Measurements from ENCODE around the gene TENM4.
"Not testable (repeated sequence)": the region's sequence is repeated elsewhere in the genome, so short reads cannot be mapped to it uniquely, and the experiment has no call there.

Gene TENM4

GRCh38 chr11:78642979-78643675 is 797.7 kb downstream of the TENM4 start:
- DNase-seq (ENCODE audit: low read depth) = no peak

GRCh38 chr11:78641541-78641940 is 799.3 kb downstream of the TENM4 start:
- no peak for DNase-seq (ENCODE audit: low read depth)

GRCh38 chr11:78638704-78639380 is 802.0 kb downstream of the TENM4 start:
- no peak for DNase-seq (ENCODE audit: low read depth)

GRCh38 chr11:78637527-78637926 is 803.3 kb downstream of the TENM4 start:
- not testable (repeated sequence) for DNase-seq (ENCODE audit: low read depth)

- DNase-seq (ENCODE audit: low read depth) = no peak
Observed at GRCh38 chr11:78635814-78636506, 804.9 kb downstream of the TENM4 start.

GRCh38 chr11:78633516-78634310 is 807.1 kb downstream of the TENM4 start:
- DNase-seq (ENCODE audit: low read depth) = no peak

- DNase-seq (ENCODE audit: low read depth) = no peak
Observed at GRCh38 chr11:78630561-78631303, 810.1 kb downstream of the TENM4 start.

- no peak for DNase-seq (ENCODE audit: low read depth)
Observed at GRCh38 chr11:78630155-78630554, 810.7 kb downstream of the TENM4 start.

GRCh38 chr11:78622666-78623065 is 818.2 kb downstream of the TENM4 start:
- DNase-seq (ENCODE audit: low read depth) = no peak

- no peak for DNase-seq (ENCODE audit: low read depth)
Observed at GRCh38 chr11:78620159-78620558, 820.7 kb downstream of the TENM4 start.

GRCh38 chr11:78615724-78616123 is 825.1 kb downstream of the TENM4 start:
- no peak for DNase-seq (ENCODE audit: low read depth)

- DNase-seq (ENCODE audit: low read depth) = no peak
Observed at GRCh38 chr11:78613378-78613813, 827.4 kb downstream of the TENM4 start.

GRCh38 chr11:78612721-78613377 is 828.0 kb downstream of the TENM4 start:
- DNase-seq (ENCODE audit: low read depth) = no peak

GRCh38 chr11:78609321-78609720 is 831.5 kb downstream of the TENM4 start:
- DNase-seq (ENCODE audit: low read depth) = not testable (repeated sequence)

GRCh38 chr11:78607696-78608095 is 833.1 kb downstream of the TENM4 start:
- DNase-seq (ENCODE audit: low read depth) = no peak

GRCh38 chr11:78606667-78607066 is 834.2 kb downstream of the TENM4 start:
- DNase-seq (ENCODE audit: low read depth) = no peak

GRCh38 chr11:78605296-78605695 is 835.5 kb downstream of the TENM4 start:
- no peak for DNase-seq (ENCODE audit: low read depth)

- no peak for DNase-seq (ENCODE audit: low read depth)
Observed at GRCh38 chr11:78603792-78604191, 837.0 kb downstream of the TENM4 start.
